Mammary epithelial cell (primary cell): ENCODE data around the gene ARL4A.

Source experiments
- EZH2 ChIP-seq: IDR thresholded peaks from 2 replicates; pipeline ENCODE4 v1.6.1; 2012; ENCODE audit warnings: low read length, inconsistent platforms, borderline replicate concordance
- TF ChIP-seq, protein P1 (sequence below), 2 donors: IDR thresholded peaks in 1 of 2; conservative IDR thresholded peaks in 1 of 2; 2 replicates each; pipeline ENCODE4 v1.5.1; 2011 to 2012; ENCODE audit warnings: inconsistent platforms in 2 of 2, low read length in 2 of 2, mild to moderate bottlenecking in 2 of 2, control low read depth in 1 of 2, low read depth in 1 of 2; ENCODE audit not compliant: insufficient read depth in 1 of 2; ENCODE audit errors: extremely low read depth in 1 of 2

- TF ChIP-seq, protein P1, sequence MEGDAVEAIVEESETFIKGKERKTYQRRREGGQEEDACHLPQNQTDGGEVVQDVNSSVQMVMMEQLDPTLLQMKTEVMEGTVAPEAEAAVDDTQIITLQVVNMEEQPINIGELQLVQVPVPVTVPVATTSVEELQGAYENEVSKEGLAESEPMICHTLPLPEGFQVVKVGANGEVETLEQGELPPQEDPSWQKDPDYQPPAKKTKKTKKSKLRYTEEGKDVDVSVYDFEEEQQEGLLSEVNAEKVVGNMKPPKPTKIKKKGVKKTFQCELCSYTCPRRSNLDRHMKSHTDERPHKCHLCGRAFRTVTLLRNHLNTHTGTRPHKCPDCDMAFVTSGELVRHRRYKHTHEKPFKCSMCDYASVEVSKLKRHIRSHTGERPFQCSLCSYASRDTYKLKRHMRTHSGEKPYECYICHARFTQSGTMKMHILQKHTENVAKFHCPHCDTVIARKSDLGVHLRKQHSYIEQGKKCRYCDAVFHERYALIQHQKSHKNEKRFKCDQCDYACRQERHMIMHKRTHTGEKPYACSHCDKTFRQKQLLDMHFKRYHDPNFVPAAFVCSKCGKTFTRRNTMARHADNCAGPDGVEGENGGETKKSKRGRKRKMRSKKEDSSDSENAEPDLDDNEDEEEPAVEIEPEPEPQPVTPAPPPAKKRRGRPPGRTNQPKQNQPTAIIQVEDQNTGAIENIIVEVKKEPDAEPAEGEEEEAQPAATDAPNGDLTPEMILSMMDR (conservative IDR thresholded peaks at IDR 0.05 in 1 of 2, IDR thresholded peaks at IDR 0.05 in 1 of 2; ENCODE audit: extremely low read depth in 1 of 2, insufficient read depth in 1 of 2, low read depth in 1 of 2, low read length in 2 of 2), result no peak
- no peak for TF ChIP-seq EZH2
These were observed 25.9 kb upstream of the ARL4A start for GRCh38 chr7:12661581-12661980.
